HL-60 (cell line): ENCODE data around the gene NFIC.

ENCODE experiments used
- POLR2AphosphoS5 ChIP-seq: IDR thresholded peaks from 2 replicates; pipeline ENCODE4 v1.6.1; 2012; ENCODE audit warnings: low read depth
- TF ChIP-seq, protein P1 (sequence below): IDR thresholded peaks from one replicate; pipeline ENCODE4 v1.5.1; 2011; ENCODE audit warnings: low read length, control low read depth, inconsistent platforms; ENCODE audit not compliant: insufficient read depth

DNA sequence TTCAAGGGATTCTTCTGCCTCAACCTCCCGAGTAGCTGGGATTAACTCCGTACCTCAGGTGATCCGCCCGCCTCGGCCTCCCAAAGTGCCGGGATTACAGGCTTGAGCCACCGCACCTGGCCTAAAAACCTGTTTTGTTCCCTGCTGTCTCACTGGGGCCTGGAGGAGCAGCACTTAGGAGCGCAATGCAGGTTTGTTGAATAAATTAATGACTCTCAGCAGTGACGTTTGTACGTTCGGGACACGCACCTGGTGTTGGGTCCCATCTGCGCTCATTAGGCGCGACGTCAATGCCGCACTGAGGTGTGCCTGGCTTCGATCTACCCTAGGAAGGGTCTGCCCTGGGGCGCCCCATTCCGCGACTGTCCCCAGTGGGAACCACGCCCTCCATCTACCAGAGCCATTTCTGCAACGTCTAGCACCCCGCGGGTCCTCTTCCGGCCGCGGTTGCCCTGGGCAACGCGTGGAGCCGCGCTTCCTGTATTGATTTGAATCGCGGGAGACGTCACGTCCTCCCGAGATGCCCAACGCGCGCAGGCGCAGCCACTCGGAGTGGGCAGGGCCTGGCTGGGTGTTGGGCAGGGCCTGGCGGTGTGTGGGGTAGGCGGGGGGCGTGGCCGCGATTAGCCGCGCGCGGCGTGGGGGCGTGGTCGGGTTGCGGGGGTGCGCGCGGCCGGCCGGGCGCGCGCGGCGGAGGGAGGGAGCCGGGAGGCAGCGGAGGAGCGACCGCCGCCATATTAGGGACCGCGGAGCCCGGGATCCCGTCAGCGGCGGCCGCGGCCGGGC, 139.4 kb downstream of the NFIC start, which contains the start of gene FZR1:
- peak; percentile 57 for TF ChIP-seq POLR2AphosphoS5
- TF ChIP-seq, protein P1, sequence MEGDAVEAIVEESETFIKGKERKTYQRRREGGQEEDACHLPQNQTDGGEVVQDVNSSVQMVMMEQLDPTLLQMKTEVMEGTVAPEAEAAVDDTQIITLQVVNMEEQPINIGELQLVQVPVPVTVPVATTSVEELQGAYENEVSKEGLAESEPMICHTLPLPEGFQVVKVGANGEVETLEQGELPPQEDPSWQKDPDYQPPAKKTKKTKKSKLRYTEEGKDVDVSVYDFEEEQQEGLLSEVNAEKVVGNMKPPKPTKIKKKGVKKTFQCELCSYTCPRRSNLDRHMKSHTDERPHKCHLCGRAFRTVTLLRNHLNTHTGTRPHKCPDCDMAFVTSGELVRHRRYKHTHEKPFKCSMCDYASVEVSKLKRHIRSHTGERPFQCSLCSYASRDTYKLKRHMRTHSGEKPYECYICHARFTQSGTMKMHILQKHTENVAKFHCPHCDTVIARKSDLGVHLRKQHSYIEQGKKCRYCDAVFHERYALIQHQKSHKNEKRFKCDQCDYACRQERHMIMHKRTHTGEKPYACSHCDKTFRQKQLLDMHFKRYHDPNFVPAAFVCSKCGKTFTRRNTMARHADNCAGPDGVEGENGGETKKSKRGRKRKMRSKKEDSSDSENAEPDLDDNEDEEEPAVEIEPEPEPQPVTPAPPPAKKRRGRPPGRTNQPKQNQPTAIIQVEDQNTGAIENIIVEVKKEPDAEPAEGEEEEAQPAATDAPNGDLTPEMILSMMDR: no peak
